Astrocyte (in vitro differentiated cells and primary cell): ENCODE data around the gene DGKH.

Experiments
- CTCF ChIP-seq: IDR thresholded peaks from 2 replicates; pipeline ENCODE4 v1.5.1; 2011; ENCODE audit warnings: low read depth, mild to moderate bottlenecking, inconsistent platforms, low read length, moderate library complexity; ENCODE audit not compliant: insufficient read depth
- EZH2 ChIP-seq: IDR thresholded peaks from 2 replicates; pipeline ENCODE4 v1.6.1; 2012; ENCODE audit warnings: mild to moderate bottlenecking, low read length, inconsistent platforms; ENCODE audit not compliant: insufficient read depth

GRCh38 chr13:42136518-42136917, 88.1 kb downstream of the DGKH start:
- TF ChIP-seq CTCF (no peak), EZH2 (no peak)
